ENCODE results near the gene LITAF.

DNA sequence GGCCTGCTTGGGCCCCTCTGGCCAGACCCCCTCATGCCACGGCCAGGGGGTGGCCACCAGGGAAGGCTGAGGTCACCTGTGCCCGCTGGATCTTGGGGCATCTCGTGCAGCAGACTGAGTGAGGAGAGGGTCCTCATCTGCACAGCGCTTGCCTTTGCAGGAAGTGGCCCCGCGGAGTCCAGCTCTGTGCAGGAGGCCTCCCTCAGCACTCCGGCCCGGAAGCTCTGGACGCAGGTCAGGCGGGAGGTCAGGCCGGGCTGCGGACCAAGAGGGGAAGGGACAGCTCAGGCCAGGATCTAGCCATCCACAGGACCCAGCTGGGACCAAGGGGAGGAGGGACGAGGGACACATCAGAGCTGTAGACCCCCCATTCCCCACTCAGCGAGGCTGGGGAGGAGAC lies 72.4 kb downstream of the LITAF start:
- no peak for TF ChIP-seq CTCF (conservative IDR thresholded peaks at IDR 0.05; ENCODE audit: low read depth, low read length)
- TF ChIP-seq POLR2A (IDR thresholded peaks at IDR 0.05; ENCODE audit: low read depth, low read length): no peak
- no peak for TF ChIP-seq CHD1 (IDR thresholded peaks at IDR 0.05; ENCODE audit: low read depth, low read length)
- TF ChIP-seq MAZ (IDR thresholded peaks at IDR 0.05; ENCODE audit: borderline replicate concordance, low read depth, low read length): no peak
- TF ChIP-seq SMC3 (IDR thresholded peaks at IDR 0.05; ENCODE audit: low read depth, low read length): no peak
- TF ChIP-seq MAFK (IDR thresholded peaks at IDR 0.05; ENCODE audit: low read depth, low read length): no peak
- no peak for TF ChIP-seq RAD21 (IDR thresholded peaks at IDR 0.05; ENCODE audit: low read length)
- no peak for TF ChIP-seq MXI1 (IDR thresholded peaks at IDR 0.05; ENCODE audit: borderline replicate concordance, low read depth, low read length)
- TF ChIP-seq NFE2L2 (IDR thresholded peaks at IDR 0.05; ENCODE audit: low read depth, low read length): no peak
- TF ChIP-seq CEBPB (IDR thresholded peaks at IDR 0.05; ENCODE audit: low read depth, low read length): no peak
- no peak for TF ChIP-seq ELK1 (IDR thresholded peaks at IDR 0.05; ENCODE audit: borderline replicate concordance, low read depth, low read length)
